ENCODE measurements around the gene FOXF1. TPM values are rescaled to one million over a fixed set of nuclear protein-coding genes. Genes with fewer than 3 reads are reported as not detected.
A peak's percentile ranks its signal among the peaks of the same experiment; 100 is the strongest.

FOXF1 gene
- total RNA-seq = 0.05 TPM
- 0.55 TPM for polyA plus RNA-seq
- long read RNA-seq, donor 1 = 0 reads
- long read RNA-seq, donor 2 = 0 reads
- long read RNA-seq, donor 3 = 0 reads
- long read RNA-seq, donor 4, partial matches to known transcripts = 0 of 1 reads
- long read RNA-seq, donor 4, other reads (novel, unspliced or antisense) = 0 of 1 reads
- long read RNA-seq, donor 5 = 0 reads
- long read RNA-seq, donor 6 = 0 reads
- long read RNA-seq, donor 7, partial matches to known transcripts = 0 of 1 reads
- long read RNA-seq, donor 7, other reads (novel, unspliced or antisense) = 0 of 1 reads
- long read RNA-seq, donor 8 = 0 reads
- long read RNA-seq, donor 9 = 0 reads
- long read RNA-seq, donor 10 = 0 reads

DNA sequence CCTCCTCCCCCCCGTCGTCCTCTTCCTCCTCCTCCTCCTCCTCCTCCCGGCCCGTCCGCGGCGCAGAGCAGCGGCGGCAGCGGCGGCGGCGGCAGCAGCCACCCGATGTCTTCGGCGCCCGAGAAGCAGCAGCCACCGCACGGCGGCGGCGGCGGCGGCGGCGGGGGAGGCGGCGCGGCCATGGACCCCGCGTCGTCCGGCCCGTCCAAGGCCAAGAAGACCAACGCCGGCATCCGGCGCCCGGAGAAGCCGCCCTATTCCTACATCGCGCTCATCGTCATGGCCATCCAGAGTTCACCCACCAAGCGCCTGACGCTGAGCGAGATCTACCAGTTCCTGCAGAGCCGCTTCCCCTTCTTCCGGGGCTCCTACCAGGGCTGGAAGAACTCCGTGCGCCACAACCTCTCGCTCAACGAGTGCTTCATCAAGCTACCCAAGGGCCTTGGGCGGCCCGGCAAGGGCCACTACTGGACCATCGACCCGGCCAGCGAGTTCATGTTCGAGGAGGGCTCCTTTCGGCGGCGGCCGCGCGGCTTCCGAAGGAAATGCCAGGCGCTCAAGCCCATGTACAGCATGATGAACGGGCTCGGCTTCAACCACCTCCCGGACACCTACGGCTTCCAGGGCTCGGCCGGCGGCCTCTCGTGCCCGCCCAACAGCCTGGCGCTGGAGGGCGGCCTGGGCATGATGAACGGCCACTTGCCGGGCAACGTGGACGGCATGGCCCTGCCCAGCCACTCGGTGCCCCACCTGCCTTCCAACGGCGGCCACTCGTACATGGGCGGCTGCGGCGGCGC is at the start of gene FOXF1:
TSS of gene FOXF1 (plus strand) at position 63 of the 797 bp plus-strand sequence. CDS start at position 106, 43 bp downstream.
- WGBS = 2% methylated on average over 89 of the region's 89 CpGs
- Histone ChIP-seq H3K9me3 (ENCODE audit: control insufficient read depth in 2 of 2, insufficient read depth in 1 of 2, low read length in 1 of 2) (peaks cover 2 to 3% of the 10 kb centered on the region in 2 donors), H3K27ac (ENCODE audit: low read depth in 1 of 2, low read length in 1 of 2) (no peak within 1 kb of the TSS), H3K4me3 (ENCODE audit: low read length in 2 of 2) (peak within 1 kb of the TSS; percentile 8 to 50), H3K4me1 (ENCODE audit: control insufficient read depth in 2 of 2, insufficient read depth in 2 of 2, low read length in 2 of 2) (peaks cover 0 to 3% of the 10 kb centered on the region in 2 donors), H3K27me3 (ENCODE audit: control insufficient read depth in 2 of 2, insufficient read depth in 1 of 2, low read length in 1 of 2) (peaks cover 94 to 99% of the 10 kb centered on the region in 2 donors), H3K36me3 (ENCODE audit: control insufficient read depth in 2 of 2, insufficient read depth in 2 of 2, low read length in 1 of 2) (no peaks in the 10 kb centered on the region)
- peak in 2 of 9 donors; percentile 16 to 41 for DNase-seq (ENCODE audit: low read depth in 6 of 9, low spot score in 9 of 9)

- H3K36me3 ChIP-seq (ENCODE audit: control insufficient read depth in 2 of 2, insufficient read depth in 2 of 2, low read length in 1 of 2) = no peaks in the 10 kb centered on the region
- H3K4me1 ChIP-seq (ENCODE audit: control insufficient read depth in 2 of 2, insufficient read depth in 2 of 2, low read length in 2 of 2) = no peaks in the 10 kb centered on the region
- no peaks in the 10 kb centered on the region for H3K9me3 ChIP-seq (ENCODE audit: control insufficient read depth in 2 of 2, insufficient read depth in 1 of 2, low read length in 1 of 2)
- H3K27ac ChIP-seq (ENCODE audit: low read depth in 1 of 2, low read length in 1 of 2) = no peak overlapping the region
- no peak for DNase-seq (ENCODE audit: low read depth in 6 of 9, low spot score in 9 of 9)
- no peak overlapping the region for H3K4me3 ChIP-seq (ENCODE audit: low read length in 2 of 2)
- no peaks in the 10 kb centered on the region for H3K27me3 ChIP-seq (ENCODE audit: control insufficient read depth in 2 of 2, insufficient read depth in 1 of 2, low read length in 1 of 2)
Measured at GRCh38 chr16:86461037-86461436, 49.3 kb upstream of the FOXF1 start.

DNA sequence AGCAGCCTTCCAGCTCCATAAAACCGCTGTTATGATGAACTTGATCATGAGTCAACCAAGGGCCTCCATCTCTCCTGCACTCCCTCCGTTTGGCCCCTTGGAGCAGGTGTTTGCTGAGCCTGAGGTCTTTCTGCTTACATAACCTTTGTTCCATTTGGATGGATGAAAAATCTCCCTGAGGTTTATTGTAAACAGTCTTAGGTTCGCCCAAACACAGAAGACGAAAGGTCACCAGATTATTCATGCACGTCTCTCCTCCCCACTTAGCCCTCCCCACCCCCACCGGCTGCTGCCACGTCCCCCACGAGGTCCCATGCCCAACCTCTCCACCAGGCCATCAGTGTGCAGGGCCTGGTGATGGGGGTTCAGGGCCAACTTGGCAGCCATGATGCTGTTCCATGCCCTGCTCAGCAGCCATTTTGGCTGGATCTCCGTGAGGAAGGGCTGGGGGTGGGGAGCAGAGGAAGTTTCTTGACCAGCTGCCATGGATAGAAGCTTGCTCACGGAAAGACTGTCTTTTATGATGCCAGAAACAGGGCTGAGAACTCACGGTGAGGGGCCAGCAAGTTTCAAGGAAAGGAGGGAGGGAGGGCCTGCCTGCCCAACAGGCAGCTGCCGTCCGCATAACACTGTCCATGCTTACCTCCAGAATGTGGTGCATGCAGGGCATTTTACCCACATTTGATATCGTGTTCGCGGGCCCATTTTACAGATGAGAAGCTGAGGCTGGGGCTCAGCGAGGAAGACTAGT is 47.8 kb upstream of the FOXF1 start:
- Histone ChIP-seq H3K9me3 (ENCODE audit: control insufficient read depth in 2 of 2, insufficient read depth in 1 of 2, low read length in 1 of 2) (no peaks in the 10 kb centered on the region), H3K27me3 (ENCODE audit: control insufficient read depth in 2 of 2, insufficient read depth in 1 of 2, low read length in 1 of 2) (no peaks in the 10 kb centered on the region), H3K27ac (ENCODE audit: low read depth in 1 of 2, low read length in 1 of 2) (no peak overlapping the region), H3K4me3 (ENCODE audit: low read length in 2 of 2) (no peak overlapping the region), H3K4me1 (ENCODE audit: control insufficient read depth in 2 of 2, insufficient read depth in 2 of 2, low read length in 2 of 2) (no peaks in the 10 kb centered on the region), H3K36me3 (ENCODE audit: control insufficient read depth in 2 of 2, insufficient read depth in 2 of 2, low read length in 1 of 2) (no peaks in the 10 kb centered on the region)
- no peak for DNase-seq (ENCODE audit: low read depth in 6 of 9, low spot score in 9 of 9)
- WGBS = 90% methylated on average over 17 of the region's 17 CpGs

DNA sequence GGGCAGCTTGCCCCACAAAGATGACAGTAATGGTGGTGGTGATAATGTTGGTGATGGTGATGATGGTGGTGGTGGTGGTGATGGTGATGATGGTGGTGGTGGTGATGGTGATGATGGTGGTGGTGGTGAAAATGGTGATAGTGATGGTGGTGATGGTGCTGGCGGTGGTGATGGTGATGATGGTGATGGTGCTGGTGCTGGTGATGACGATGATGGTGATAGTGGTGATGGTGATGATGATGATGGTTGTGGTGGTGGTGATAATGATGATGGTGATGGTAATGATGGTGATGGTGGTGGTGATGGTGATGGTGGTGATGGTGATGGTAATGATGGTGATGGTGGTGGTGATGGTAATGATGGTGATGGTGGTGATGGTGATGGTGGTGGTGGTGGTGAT is 46.3 kb upstream of the FOXF1 start:
- Histone ChIP-seq H3K36me3 (ENCODE audit: control insufficient read depth in 2 of 2, insufficient read depth in 2 of 2, low read length in 1 of 2) (no peaks in the 10 kb centered on the region), H3K4me1 (ENCODE audit: control insufficient read depth in 2 of 2, insufficient read depth in 2 of 2, low read length in 2 of 2) (no peaks in the 10 kb centered on the region), H3K9me3 (ENCODE audit: control insufficient read depth in 2 of 2, insufficient read depth in 1 of 2, low read length in 1 of 2) (no peaks in the 10 kb centered on the region), H3K4me3 (ENCODE audit: low read length in 2 of 2) (no peak overlapping the region), H3K27me3 (ENCODE audit: control insufficient read depth in 2 of 2, insufficient read depth in 1 of 2, low read length in 1 of 2) (no peaks in the 10 kb centered on the region), H3K27ac (ENCODE audit: low read depth in 1 of 2, low read length in 1 of 2) (no peak overlapping the region)
- DNase-seq (ENCODE audit: low read depth in 6 of 9, low spot score in 9 of 9) = no peak
- WGBS = 94% methylated on average over 2 of the region's 2 CpGs

- Histone ChIP-seq H3K36me3 (ENCODE audit: control insufficient read depth in 2 of 2, insufficient read depth in 2 of 2, low read length in 1 of 2) (no peaks in the 10 kb centered on the region), H3K4me3 (ENCODE audit: low read length in 2 of 2) (no peak overlapping the region), H3K4me1 (ENCODE audit: control insufficient read depth in 2 of 2, insufficient read depth in 2 of 2, low read length in 2 of 2) (no peaks in the 10 kb centered on the region), H3K27ac (ENCODE audit: low read depth in 1 of 2, low read length in 1 of 2) (no peak overlapping the region), H3K9me3 (ENCODE audit: control insufficient read depth in 2 of 2, insufficient read depth in 1 of 2, low read length in 1 of 2) (no peaks in the 10 kb centered on the region), H3K27me3 (ENCODE audit: control insufficient read depth in 2 of 2, insufficient read depth in 1 of 2, low read length in 1 of 2) (no peaks in the 10 kb centered on the region)
- no peak for DNase-seq (ENCODE audit: low read depth in 6 of 9, low spot score in 9 of 9)
- WGBS = 90% methylated on average over 2 of the region's 2 CpGs
Measured at GRCh38 chr16:86465434-86465833, 44.9 kb upstream of the FOXF1 start.

- H3K9me3 ChIP-seq (ENCODE audit: control insufficient read depth in 2 of 2, insufficient read depth in 1 of 2, low read length in 1 of 2) = no peaks in the 10 kb centered on the region
- no peaks in the 10 kb centered on the region for H3K27me3 ChIP-seq (ENCODE audit: control insufficient read depth in 2 of 2, insufficient read depth in 1 of 2, low read length in 1 of 2)
- H3K4me3 ChIP-seq (ENCODE audit: low read length in 2 of 2) = no peak overlapping the region
- H3K27ac ChIP-seq (ENCODE audit: low read depth in 1 of 2, low read length in 1 of 2) = no peak overlapping the region
- WGBS = 96% methylated on average over 29 of the region's 29 CpGs
- DNase-seq (ENCODE audit: low read depth in 6 of 9, low spot score in 9 of 9) = no peak
- no peaks in the 10 kb centered on the region for H3K4me1 ChIP-seq (ENCODE audit: control insufficient read depth in 2 of 2, insufficient read depth in 2 of 2, low read length in 2 of 2)
- H3K36me3 ChIP-seq (ENCODE audit: control insufficient read depth in 2 of 2, insufficient read depth in 2 of 2, low read length in 1 of 2) = no peaks in the 10 kb centered on the region
Measured at GRCh38 chr16:86466696-86467406, 43.5 kb upstream of the FOXF1 start.

DNA sequence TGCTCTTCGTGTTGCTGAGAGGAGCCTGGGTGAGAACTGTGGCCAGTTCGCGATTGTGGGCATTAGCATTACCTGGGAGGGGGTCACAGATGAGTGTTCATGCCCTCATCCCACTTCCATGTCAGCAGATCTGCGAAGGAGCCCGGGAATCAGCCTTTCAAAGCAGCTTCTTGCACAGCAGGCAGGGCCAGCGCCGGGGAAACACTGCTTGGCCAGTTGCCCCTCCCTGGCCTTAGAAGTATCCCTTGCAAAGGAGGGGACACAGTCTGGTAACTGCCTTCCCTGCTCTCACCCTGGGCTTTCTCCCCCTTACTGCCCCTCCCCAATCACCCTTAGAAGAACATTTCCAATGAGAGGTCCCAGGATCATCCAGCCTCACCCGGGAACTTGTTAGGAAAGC is 42.8 kb upstream of the FOXF1 start:
- H3K27ac ChIP-seq (ENCODE audit: low read depth in 1 of 2, low read length in 1 of 2) = no peak overlapping the region
- no peaks in the 10 kb centered on the region for H3K9me3 ChIP-seq (ENCODE audit: control insufficient read depth in 2 of 2, insufficient read depth in 1 of 2, low read length in 1 of 2)
- H3K36me3 ChIP-seq (ENCODE audit: control insufficient read depth in 2 of 2, insufficient read depth in 2 of 2, low read length in 1 of 2) = no peaks in the 10 kb centered on the region
- no peak for DNase-seq (ENCODE audit: low read depth in 6 of 9, low spot score in 9 of 9)
- 87% methylated on average over 8 of the region's 8 CpGs for WGBS
- H3K4me3 ChIP-seq (ENCODE audit: low read length in 2 of 2) = no peak overlapping the region
- H3K4me1 ChIP-seq (ENCODE audit: control insufficient read depth in 2 of 2, insufficient read depth in 2 of 2, low read length in 2 of 2) = no peaks in the 10 kb centered on the region
- H3K27me3 ChIP-seq (ENCODE audit: control insufficient read depth in 2 of 2, insufficient read depth in 1 of 2, low read length in 1 of 2) = no peaks in the 10 kb centered on the region

DNA sequence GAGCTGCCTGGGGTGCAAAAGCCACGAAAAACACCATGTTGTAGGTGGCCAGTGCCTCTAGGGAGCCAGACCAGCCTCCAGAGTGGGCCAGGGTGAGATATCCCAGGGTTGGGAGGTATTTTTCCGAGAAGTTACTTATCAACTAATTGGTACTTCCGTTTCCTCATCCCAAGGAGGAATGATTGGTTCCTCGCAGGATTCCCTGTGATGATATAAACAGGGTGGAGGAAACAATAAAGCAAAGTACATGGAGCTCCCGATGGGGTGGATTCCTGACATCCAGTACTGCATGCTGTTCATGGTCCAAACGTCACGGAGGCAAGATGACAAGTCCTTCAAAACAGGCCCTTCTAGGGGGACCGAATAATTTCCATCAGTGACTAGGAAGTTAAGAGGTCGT is 39.4 kb upstream of the FOXF1 start:
- Histone ChIP-seq H3K27ac (ENCODE audit: low read depth in 1 of 2, low read length in 1 of 2) (no peak overlapping the region), H3K4me3 (ENCODE audit: low read length in 2 of 2) (no peak overlapping the region), H3K36me3 (ENCODE audit: control insufficient read depth in 2 of 2, insufficient read depth in 2 of 2, low read length in 1 of 2) (no peaks in the 10 kb centered on the region), H3K4me1 (ENCODE audit: control insufficient read depth in 2 of 2, insufficient read depth in 2 of 2, low read length in 2 of 2) (no peaks in the 10 kb centered on the region), H3K27me3 (ENCODE audit: control insufficient read depth in 2 of 2, insufficient read depth in 1 of 2, low read length in 1 of 2) (peaks cover 2% of the 10 kb centered on the region in 2 donors), H3K9me3 (ENCODE audit: control insufficient read depth in 2 of 2, insufficient read depth in 1 of 2, low read length in 1 of 2) (no peaks in the 10 kb centered on the region)
- no peak for DNase-seq (ENCODE audit: low read depth in 6 of 9, low spot score in 9 of 9)
- 74% methylated on average over 9 of the region's 9 CpGs for WGBS

Measured in thymus (tissue), 14 donors.